ENCODE data around the gene CEP72. TPM values are rescaled to one million over a fixed set of nuclear protein-coding genes. Genes with fewer than 3 reads are reported as not detected.

Gene CEP72
- total RNA-seq, 2 experiments from 2014 or later: 28.2 to 31.6 TPM

DNA sequence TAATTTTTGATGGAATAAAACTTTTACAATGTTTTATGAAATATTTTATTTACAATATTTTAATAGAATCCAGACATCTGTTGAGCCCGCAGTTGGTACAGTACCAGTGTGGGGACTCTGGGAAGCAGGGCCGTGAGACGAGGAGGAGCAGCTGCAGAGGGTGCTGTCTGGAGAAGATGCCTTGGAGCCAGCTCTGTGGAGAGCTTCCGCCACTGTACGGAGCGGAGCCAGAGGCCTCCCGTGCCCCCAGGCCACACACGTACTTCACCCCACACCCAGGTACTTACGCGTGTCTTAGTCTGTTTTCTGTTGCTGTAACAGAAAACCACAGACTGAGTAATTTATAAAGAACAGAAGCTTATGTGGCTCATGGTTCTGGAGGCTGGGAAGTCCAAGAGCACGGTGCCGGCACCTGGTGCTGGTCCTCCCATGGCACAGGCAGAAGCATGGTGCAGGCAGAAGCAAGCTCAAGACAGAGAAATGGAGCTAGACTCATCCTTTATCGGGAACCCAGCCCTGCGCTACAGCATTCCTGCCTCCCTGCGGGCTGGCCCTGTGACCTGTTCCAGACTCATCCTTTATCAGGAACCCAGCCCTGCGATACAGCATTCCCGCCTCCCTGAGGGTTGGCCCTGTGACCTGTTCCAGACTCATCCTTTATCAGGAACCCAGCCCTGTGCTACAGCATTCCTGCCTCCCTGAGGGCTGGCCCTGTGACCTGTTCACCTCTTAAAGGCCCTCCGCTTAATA, 23.3 kb downstream of the CEP72 start:
- H3K4me1 Mint-ChIP-seq: no peaks in the 10 kb centered on the region
- no peak overlapping the region for H3K4me3 Mint-ChIP-seq
- peaks cover 18% of the 10 kb centered on the region for H3K36me3 Mint-ChIP-seq (ENCODE audit: low read depth)
- no peaks in the 10 kb centered on the region for H3K9me3 Mint-ChIP-seq
- no peaks in the 10 kb centered on the region for H3K27me3 Mint-ChIP-seq
- no peak overlapping the region for H3K27ac Mint-ChIP-seq
- CTCF ChIA-PET: no interaction called here
- DNase-seq: no peak
- POLR2A ChIA-PET: no interaction called here

DNA sequence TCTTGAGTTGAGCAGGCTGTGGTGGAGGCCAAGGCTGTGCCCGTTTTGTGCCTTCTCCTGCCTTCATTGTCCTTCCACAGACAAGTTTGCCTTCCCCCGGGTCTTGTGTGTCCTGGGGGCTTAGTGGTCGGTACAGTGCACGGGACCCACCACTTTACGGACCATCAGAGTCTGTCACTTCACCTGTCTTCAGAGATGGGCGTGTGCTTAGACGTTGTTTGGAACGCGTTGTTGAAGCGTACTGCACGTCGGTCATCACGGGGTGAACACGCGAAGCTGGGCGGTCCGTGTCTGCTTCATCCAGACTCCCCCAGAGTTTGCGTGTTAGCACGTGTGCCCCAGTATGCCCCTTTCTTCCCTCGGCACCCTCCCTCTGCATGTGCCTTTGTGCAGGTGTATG, 24.8 kb downstream of the CEP72 start:
- CTCF ChIA-PET: no interaction called here
- H3K9me3 Mint-ChIP-seq: no peaks in the 10 kb centered on the region
- H3K36me3 Mint-ChIP-seq (ENCODE audit: low read depth): peaks cover 18% of the 10 kb centered on the region
- H3K4me3 Mint-ChIP-seq: no peak overlapping the region
- H3K4me1 Mint-ChIP-seq: no peaks in the 10 kb centered on the region
- no peaks in the 10 kb centered on the region for H3K27me3 Mint-ChIP-seq
- no peak overlapping the region for H3K27ac Mint-ChIP-seq
- POLR2A ChIA-PET: no interaction called here
- DNase-seq: no peak

- no peak overlapping the region for H3K4me3 Mint-ChIP-seq
- peaks cover 18% of the 10 kb centered on the region for H3K36me3 Mint-ChIP-seq (ENCODE audit: low read depth)
- no peaks in the 10 kb centered on the region for H3K9me3 Mint-ChIP-seq
- no peaks in the 10 kb centered on the region for H3K4me1 Mint-ChIP-seq
- no peaks in the 10 kb centered on the region for H3K27me3 Mint-ChIP-seq
- H3K27ac Mint-ChIP-seq: no peak overlapping the region
- POLR2A ChIA-PET: no interaction called here
- no peak for DNase-seq
- CTCF ChIA-PET: no interaction called here
These were observed 25.7 kb downstream of the CEP72 start for GRCh38 chr5:637581-638450.

- CTCF ChIA-PET: no interaction called here
- no peak overlapping the region for H3K27ac Mint-ChIP-seq
These were observed 26.5 kb downstream of the CEP72 start for GRCh38 chr5:638501-639252.

DNA sequence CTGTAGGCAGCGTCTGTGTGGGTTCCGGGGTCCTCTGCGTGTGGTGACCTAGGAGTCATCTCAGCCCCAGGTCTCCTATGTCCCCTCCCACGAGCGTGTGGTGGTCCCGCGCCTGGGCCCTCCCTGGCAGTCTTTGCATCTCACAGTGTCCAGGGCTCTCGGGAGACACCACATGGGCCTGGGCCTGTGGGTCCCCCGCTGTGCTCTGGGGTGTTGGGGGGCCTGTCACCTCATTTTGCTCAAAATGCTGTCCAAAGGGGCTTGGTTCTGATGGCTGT, 27.1 kb downstream of the CEP72 start:
- CTCF ChIA-PET: no interaction called here
- POLR2A ChIA-PET: no interaction called here
- Mint-ChIP-seq H3K36me3 (ENCODE audit: low read depth) (peaks cover 20% of the 10 kb centered on the region), H3K27ac (no peak overlapping the region), H3K4me1 (no peaks in the 10 kb centered on the region), H3K9me3 (no peaks in the 10 kb centered on the region), H3K4me3 (no peak overlapping the region), H3K27me3 (no peaks in the 10 kb centered on the region)
- DNase-seq: no peak

More at GRCh38 chr5:638501-639252, 26.5 kb downstream of the CEP72 start:
- H3K4me1 Mint-ChIP-seq: no peaks in the 10 kb centered on the region
- POLR2A ChIA-PET: no interaction called here
- peaks cover 18% of the 10 kb centered on the region for H3K36me3 Mint-ChIP-seq (ENCODE audit: low read depth)
- no peak for DNase-seq
- no peak overlapping the region for H3K4me3 Mint-ChIP-seq
- no peaks in the 10 kb centered on the region for H3K9me3 Mint-ChIP-seq
- H3K27me3 Mint-ChIP-seq: no peaks in the 10 kb centered on the region

DNA sequence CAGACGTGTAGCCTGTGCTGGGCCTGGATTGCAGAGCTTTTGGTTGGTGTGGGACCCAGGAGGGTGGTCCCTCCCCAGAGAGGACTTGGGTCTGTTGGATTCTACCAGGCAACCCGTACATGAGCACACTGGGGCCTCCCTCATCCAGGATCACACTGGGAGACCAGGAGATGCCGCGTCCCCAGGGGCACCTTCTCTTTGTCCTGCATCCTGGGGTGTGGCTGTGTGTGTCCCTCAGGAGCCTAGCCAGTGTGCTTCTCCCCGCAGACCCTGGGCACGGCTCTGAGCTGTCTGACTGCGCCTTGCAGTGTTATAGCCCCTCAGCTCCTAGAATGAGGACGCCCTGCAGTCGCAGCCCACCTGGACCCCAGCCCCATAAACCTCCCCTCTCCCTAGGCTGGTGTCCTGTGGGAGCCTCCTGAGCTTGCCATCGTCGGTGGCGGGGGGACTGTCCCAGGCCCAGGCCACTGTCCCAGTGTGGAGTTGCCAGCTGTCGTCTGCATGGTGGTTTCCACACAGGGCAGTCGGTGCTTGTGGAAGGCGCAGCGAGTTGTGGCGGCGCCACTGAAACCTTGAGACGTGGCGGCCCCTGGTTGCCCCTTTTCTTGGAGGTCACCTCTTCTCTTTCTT, 27.6 kb downstream of the CEP72 start:
- H3K27ac Mint-ChIP-seq: no peak overlapping the region
- DNase-seq: no peak
- peaks cover 18% of the 10 kb centered on the region for H3K36me3 Mint-ChIP-seq (ENCODE audit: low read depth)
- no peaks in the 10 kb centered on the region for H3K27me3 Mint-ChIP-seq
- ChIA-PET POLR2A (no interaction called here), CTCF (no interaction called here)
- no peak overlapping the region for H3K4me3 Mint-ChIP-seq
- no peaks in the 10 kb centered on the region for H3K4me1 Mint-ChIP-seq
- H3K9me3 Mint-ChIP-seq: no peaks in the 10 kb centered on the region

DNA sequence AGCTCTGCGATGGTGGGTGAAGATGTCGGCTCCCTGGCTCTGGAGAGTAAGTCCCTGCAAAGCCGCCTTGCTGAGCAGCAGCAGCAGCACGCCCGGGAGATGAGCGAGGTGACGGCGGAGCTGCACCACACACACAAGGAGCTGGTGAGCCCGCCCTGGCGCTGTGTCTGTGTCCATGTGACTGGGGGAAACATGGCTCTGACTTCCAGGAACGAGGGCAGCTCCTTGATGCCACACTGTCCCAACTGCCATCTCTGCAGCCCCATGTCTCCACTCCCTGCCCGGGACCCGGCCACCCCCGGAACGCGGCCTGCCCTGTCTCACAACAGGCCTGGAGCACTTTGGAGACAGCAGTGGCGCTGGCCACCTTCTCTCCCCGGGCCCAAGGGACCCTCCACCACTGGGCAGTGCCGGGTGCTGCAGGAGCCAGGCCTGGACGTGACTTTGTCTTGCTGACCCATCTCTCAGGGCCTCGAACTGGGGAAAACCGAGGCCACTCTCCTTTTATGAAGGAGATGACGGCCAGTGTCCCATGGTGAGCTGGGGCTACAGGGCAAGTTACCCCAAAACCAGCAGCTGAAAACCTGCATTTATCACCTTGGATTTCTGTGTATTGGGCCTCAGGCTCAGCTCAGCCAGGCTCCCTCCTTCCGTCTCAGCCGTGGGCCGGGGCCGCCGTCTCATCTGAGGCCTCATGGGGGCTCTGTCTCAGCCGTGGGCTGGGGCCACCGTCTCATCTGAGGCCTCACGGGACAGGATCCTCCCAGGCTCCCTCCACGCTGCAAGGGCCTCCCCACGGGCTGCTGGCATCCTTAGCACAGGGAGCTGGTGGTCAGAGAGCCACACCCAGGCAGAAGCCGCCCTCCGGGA, 28.6 kb downstream of the CEP72 start:
- POLR2A ChIA-PET: no interaction called here
- no peaks in the 10 kb centered on the region for H3K27me3 Mint-ChIP-seq
- H3K4me1 Mint-ChIP-seq: no peaks in the 10 kb centered on the region
- peaks cover 17% of the 10 kb centered on the region for H3K36me3 Mint-ChIP-seq (ENCODE audit: low read depth)
- DNase-seq: no peak
- CTCF ChIA-PET: no interaction called here
- H3K4me3 Mint-ChIP-seq: no peak overlapping the region
- no peak overlapping the region for H3K27ac Mint-ChIP-seq
- H3K9me3 Mint-ChIP-seq: no peaks in the 10 kb centered on the region

- Mint-ChIP-seq H3K36me3 (ENCODE audit: low read depth) (peaks cover 19% of the 10 kb centered on the region), H3K4me1 (no peaks in the 10 kb centered on the region), H3K4me3 (no peak overlapping the region), H3K27ac (no peak overlapping the region), H3K27me3 (no peaks in the 10 kb centered on the region), H3K9me3 (no peaks in the 10 kb centered on the region)
- ChIA-PET CTCF (no interaction called here), POLR2A (no interaction called here)
- no peak for DNase-seq
These were observed 29.2 kb downstream of the CEP72 start for GRCh38 chr5:641331-641765.

DNA sequence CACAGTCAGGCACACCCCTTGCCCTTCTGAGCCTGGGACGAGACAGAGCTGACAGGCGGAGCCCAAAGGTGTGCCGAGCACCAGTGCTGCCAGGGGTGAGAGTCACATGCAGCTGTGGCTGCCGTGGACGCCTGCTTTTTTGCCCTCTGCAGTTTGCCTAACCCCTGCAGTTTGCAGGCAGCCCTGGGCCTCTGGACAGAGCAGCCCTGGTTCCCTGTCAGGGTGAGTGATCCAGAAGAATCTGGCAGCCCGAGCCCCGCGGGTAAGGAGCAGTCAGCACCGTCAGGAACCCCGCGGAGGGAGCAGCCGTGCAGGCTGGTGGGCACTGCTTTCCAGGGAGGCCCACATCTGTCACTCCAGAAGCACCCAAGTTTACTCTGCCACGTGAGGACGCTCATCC, 30.3 kb downstream of the CEP72 start:
- Mint-ChIP-seq H3K4me3 (no peak overlapping the region), H3K4me1 (no peaks in the 10 kb centered on the region), H3K27me3 (no peaks in the 10 kb centered on the region), H3K27ac (no peak overlapping the region), H3K36me3 (ENCODE audit: low read depth) (peaks cover 22% of the 10 kb centered on the region), H3K9me3 (no peaks in the 10 kb centered on the region)
- DNase-seq: no peak
- ChIA-PET CTCF (no interaction called here), POLR2A (no interaction called here)

DNA sequence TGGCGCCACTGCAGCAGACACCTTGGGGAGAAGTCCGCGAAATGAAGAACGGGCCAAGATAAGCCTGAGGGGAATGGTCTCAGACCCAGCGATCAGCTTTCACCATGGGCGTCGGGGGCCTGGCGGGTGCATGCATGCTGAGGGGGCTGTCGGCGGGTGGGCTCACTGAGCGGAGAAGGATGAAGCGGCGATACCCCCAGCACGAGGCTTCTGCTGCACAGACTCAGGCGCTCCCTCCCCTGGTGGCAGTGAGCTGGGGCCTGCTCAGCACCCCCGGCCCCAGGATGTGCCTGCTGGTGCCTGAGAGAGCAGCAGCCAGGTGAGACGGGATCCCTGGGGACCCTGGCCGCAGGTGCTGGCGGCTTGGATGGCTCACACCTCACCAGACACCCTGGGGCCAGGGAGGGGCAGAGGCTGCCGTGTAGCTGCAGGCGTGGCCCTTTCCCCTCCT, 31.2 kb downstream of the CEP72 start:
- H3K4me1 Mint-ChIP-seq: no peaks in the 10 kb centered on the region

DNA sequence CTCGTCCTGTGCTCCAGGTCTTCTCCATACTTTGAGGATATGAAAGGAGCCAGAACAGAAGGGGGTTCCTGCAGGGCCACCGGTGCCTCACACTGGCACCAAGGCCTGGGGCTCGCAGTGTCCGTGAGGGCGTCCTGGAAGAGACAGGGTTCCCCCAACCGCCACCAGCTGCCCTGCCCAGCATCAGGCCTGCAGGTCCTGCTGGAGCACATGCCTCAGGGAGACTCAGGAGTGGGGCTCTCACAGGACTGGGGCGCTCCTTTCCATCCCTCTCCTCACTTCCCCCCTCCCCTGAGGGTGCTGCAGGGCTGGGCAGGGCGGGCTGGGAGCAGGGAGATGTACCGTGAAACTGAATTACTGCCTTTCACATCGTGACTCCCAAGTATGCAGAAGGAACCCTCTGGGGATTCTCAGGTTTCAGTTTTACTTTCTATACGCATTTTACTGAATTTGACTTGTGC, 31.7 kb downstream of the CEP72 start:
- H3K36me3 Mint-ChIP-seq (ENCODE audit: low read depth): peaks cover 21% of the 10 kb centered on the region
- ChIA-PET POLR2A (no interaction called here), CTCF (interaction anchor here (1.3 kb wide), 1 partner anchor 10 kb away, joined by 5 read pairs; no protein-coding TSS in a partner anchor)
- DNase-seq: no peak
- H3K9me3 Mint-ChIP-seq: no peaks in the 10 kb centered on the region
- H3K27me3 Mint-ChIP-seq: no peaks in the 10 kb centered on the region
- H3K4me3 Mint-ChIP-seq: no peak overlapping the region
- no peaks in the 10 kb centered on the region for H3K4me1 Mint-ChIP-seq
- no peak overlapping the region for H3K27ac Mint-ChIP-seq

More for the DNA sequence above, 31.2 kb downstream of the CEP72 start:
- Mint-ChIP-seq H3K27ac (no peak overlapping the region), H3K4me3 (no peak overlapping the region), H3K36me3 (ENCODE audit: low read depth) (peaks cover 21% of the 10 kb centered on the region), H3K27me3 (no peaks in the 10 kb centered on the region), H3K9me3 (no peaks in the 10 kb centered on the region)
- ChIA-PET CTCF (interaction anchor here (1.3 kb wide), 1 partner anchor 11 kb away, joined by 5 read pairs; no protein-coding TSS in a partner anchor), POLR2A (no interaction called here)
- DNase-seq: no peak

DNA sequence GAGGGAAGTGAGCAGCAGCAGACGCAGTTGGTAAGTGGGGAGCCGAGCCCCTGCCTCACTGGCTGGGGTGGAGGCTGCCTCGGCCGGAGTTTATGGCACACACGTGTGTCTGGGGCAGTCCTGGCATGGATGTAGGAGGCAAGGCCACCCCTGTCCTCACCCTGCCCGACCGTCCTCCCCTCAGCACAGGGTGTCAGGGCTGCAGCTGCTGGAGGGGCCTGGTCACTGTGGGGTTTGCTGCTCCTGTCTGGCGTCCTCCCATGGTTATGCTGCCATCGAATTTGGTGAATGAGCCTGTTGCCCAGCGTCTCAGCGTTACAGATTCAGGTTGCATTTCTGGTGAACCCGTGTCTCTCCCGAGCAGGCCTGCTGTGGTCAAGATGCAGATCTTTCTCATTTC, 32.4 kb downstream of the CEP72 start:
- no peak for DNase-seq
- Mint-ChIP-seq H3K9me3 (no peaks in the 10 kb centered on the region), H3K27ac (no peak overlapping the region), H3K27me3 (no peaks in the 10 kb centered on the region), H3K4me1 (no peaks in the 10 kb centered on the region), H3K4me3 (no peak overlapping the region), H3K36me3 (ENCODE audit: low read depth) (peaks cover 21% of the 10 kb centered on the region)
- ChIA-PET CTCF (no interaction called here), POLR2A (no interaction called here)
